BJ (cell line): ENCODE data around the gene WWOX. TPM values are rescaled to one million over a fixed set of nuclear protein-coding genes. Genes with fewer than 3 reads are reported as not detected.

ENCODE experiments used
- CTCF ChIA-PET: fragments of 350-600 bp; formaldehyde crosslinking; extraction: SDS; loops from one replicate; lab custom pipeline; 2021; ENCODE audit warnings: antibody characterized with exemption, inconsistent platforms; lab: Yijun Ruan, JAX
- POLR2A ChIA-PET: fragments of 300-600 bp; sonication (Branson Sonifier 250); formaldehyde crosslinking; extraction: SDS; loops from one replicate; lab custom pipeline; 2021; ENCODE audit warnings: antibody characterized with exemption; lab: Charles Lee
- DNase-seq: peaks from one replicate; pipeline ENCODE4 v3.0.0-alpha.2; 2011; ENCODE audit warnings: low read depth
- H3K27me3 ChIP-seq: 2 replicates; pipeline ENCODE4 v1.6.0; 2011; ENCODE audit warnings: low read length; ENCODE audit not compliant: control insufficient read depth, insufficient read depth
- H3K36me3 ChIP-seq: 2 replicates; pipeline ENCODE4 v1.5.1; 2011; ENCODE audit warnings: low read length; ENCODE audit not compliant: control insufficient read depth, insufficient read depth
- H3K4me3 ChIP-seq: 2 replicates; pipeline ENCODE4 v1.5.1; 2011; ENCODE audit warnings: low read depth, mild to moderate bottlenecking, control low read depth, low read length
- polyA plus RNA-seq: library from polyadenylated mRNA; depleted of rRNA; stranded (reverse); fragments of >200 nt; gene quantifications from 2 replicates; pipeline ENCODE4 v1.2.3, GENCODE V29; 2011
- TF ChIP-seq, protein P1 (sequence below): IDR thresholded peaks from 2 replicates; pipeline ENCODE4 v1.5.1; 2011; ENCODE audit warnings: low read depth, mild to moderate bottlenecking, control low read depth, inconsistent platforms, low read length, moderate library complexity; ENCODE audit not compliant: insufficient read depth

Gene WWOX
- polyA plus RNA-seq, 1 experiment: 3.1 TPM

- Histone ChIP-seq H3K36me3 (no peaks in the 10 kb centered on the region), H3K27me3 (no peaks in the 10 kb centered on the region), H3K4me3 (no peak overlapping the region)
- TF ChIP-seq, protein P1, sequence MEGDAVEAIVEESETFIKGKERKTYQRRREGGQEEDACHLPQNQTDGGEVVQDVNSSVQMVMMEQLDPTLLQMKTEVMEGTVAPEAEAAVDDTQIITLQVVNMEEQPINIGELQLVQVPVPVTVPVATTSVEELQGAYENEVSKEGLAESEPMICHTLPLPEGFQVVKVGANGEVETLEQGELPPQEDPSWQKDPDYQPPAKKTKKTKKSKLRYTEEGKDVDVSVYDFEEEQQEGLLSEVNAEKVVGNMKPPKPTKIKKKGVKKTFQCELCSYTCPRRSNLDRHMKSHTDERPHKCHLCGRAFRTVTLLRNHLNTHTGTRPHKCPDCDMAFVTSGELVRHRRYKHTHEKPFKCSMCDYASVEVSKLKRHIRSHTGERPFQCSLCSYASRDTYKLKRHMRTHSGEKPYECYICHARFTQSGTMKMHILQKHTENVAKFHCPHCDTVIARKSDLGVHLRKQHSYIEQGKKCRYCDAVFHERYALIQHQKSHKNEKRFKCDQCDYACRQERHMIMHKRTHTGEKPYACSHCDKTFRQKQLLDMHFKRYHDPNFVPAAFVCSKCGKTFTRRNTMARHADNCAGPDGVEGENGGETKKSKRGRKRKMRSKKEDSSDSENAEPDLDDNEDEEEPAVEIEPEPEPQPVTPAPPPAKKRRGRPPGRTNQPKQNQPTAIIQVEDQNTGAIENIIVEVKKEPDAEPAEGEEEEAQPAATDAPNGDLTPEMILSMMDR: no peak
- CTCF ChIA-PET: no interaction called here
- DNase-seq: no peak
- POLR2A ChIA-PET: no interaction called here
Observed at GRCh38 chr16:79173919-79174318, 1074.5 kb downstream of the WWOX start.

DNA sequence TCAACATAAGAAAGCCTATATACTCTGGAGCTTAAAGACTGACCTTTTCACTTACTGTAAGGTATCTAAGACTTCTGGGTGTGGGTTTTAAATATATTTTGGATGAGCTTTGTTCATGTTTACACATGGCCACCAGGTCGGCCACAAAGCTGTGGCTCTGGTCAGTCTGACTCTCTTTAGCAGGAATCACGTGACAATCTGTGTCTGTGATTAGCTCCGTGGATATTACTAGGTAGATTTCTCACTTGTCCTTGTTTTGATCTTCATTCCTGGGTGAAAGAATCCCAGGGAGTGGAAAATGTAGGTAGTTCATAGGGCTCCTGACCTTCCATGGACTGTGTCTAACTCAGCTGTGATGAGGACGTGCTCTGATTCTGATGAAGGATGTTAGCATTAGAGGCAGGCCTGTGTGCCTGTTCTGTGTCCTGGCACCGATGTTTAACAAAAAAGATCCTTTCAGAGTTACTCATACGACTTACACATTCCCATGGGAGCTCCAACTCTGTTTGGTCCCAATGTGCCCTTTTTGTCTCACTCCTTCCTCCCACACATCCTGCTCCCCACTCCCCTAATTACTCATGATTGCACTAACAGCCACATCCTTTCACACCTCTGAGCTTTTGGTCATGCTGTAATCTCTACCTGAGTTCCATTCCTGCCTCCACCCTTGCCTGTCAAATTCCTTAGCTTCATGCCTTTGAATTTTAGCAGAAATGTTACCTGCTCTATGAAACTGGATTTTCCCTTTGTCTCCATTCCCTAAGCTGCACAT, 1076.0 kb downstream of the WWOX start:
- CTCF ChIA-PET: interaction anchor here (0.6 to 1.2 kb wide), 3 partner anchors 9 to 593 kb away, joined by 3 to 5 read pairs (median 4); no protein-coding TSS in a partner anchor
- no peak overlapping the region for H3K4me3 ChIP-seq
- no peaks in the 10 kb centered on the region for H3K27me3 ChIP-seq
- DNase-seq: no peak
- TF ChIP-seq, protein P1: no peak
- H3K36me3 ChIP-seq: no peaks in the 10 kb centered on the region
- POLR2A ChIA-PET: no interaction called here

GRCh38 chr16:79177018-79177417, 1077.6 kb downstream of the WWOX start:
- CTCF ChIA-PET: no interaction called here
- POLR2A ChIA-PET: no interaction called here
- H3K4me3 ChIP-seq: no peak overlapping the region
- no peaks in the 10 kb centered on the region for H3K36me3 ChIP-seq
- DNase-seq: no peak
- no peaks in the 10 kb centered on the region for H3K27me3 ChIP-seq
- TF ChIP-seq, protein P1: no peak

DNA sequence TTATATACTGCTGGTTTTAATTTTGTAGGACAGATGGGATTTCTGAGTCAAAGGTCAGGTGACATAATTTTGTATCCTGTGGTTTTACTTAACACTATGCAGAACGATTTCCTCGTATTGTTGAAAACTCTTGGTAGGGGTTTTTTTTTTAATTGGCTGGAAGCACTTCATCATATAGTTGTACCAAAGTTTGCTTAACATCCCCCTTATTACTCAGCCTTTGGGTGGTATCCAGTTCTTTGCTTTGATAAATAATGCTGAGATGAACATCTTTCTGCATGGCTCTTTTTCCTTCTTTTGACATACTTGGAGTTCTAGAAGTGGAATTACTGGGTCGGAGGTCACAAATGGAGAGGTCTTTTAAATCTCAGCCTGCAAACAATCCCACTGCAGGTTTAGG, 1082.0 kb downstream of the WWOX start:
- DNase-seq: no peak
- H3K4me3 ChIP-seq: no peak overlapping the region
- TF ChIP-seq, protein P1: no peak
- ChIA-PET POLR2A (no interaction called here), CTCF (no interaction called here)
- H3K27me3 ChIP-seq: no peaks in the 10 kb centered on the region
- no peaks in the 10 kb centered on the region for H3K36me3 ChIP-seq

GRCh38 chr16:79182616-79183015, 1083.2 kb downstream of the WWOX start:
- TF ChIP-seq, protein P1: no peak
- POLR2A ChIA-PET: no interaction called here
- DNase-seq: peak; percentile 9
- CTCF ChIA-PET: no interaction called here
- H3K36me3 ChIP-seq: no peaks in the 10 kb centered on the region
- H3K27me3 ChIP-seq: no peaks in the 10 kb centered on the region
- H3K4me3 ChIP-seq: no peak overlapping the region
